CD4-positive, alpha-beta T cell treated with Interferon gamma for 1 hour (primary cell): Measurements from ENCODE around the gene PCBP2.
A peak's percentile ranks its signal among the peaks of the same experiment; 100 is the strongest.
"Not testable (repeated sequence)": the region's sequence is repeated elsewhere in the genome, so short reads cannot be mapped to it uniquely, and the experiment has no call there.

Experiments
- DNase-seq: peaks from one replicate; pipeline ENCODE4 v3.0.0-alpha.2; 2020

The PCBP2 gene

GRCh38 chr12:53451661-53452158 is at the start of gene PCBP2:
Gene PCBP2 (plus strand): TSS chr12:53452102. CDS start chr12:53454801, 2,699 bp downstream.
- peak; percentile 99 for DNase-seq

- not testable (repeated sequence) for DNase-seq
These were observed 49.6 kb upstream of the PCBP2 start for GRCh38 chr12:53402351-53402750.

- no peak for DNase-seq
These were observed 49.0 kb upstream of the PCBP2 start for GRCh38 chr12:53402871-53403270.

- no peak for DNase-seq
These were observed 41.0 kb upstream of the PCBP2 start for GRCh38 chr12:53410951-53411350.

- no peak for DNase-seq
These were observed 38.3 kb upstream of the PCBP2 start for GRCh38 chr12:53413485-53414204.

- no peak for DNase-seq
These were observed 37.0 kb upstream of the PCBP2 start for GRCh38 chr12:53414756-53415417.

- DNase-seq = not testable (repeated sequence)
These were observed 36.0 kb upstream of the PCBP2 start for GRCh38 chr12:53415752-53416389.

GRCh38 chr12:53417291-53417816 is 34.5 kb upstream of the PCBP2 start:
- not testable (repeated sequence) for DNase-seq

- DNase-seq = no peak
These were observed 33.7 kb upstream of the PCBP2 start for GRCh38 chr12:53418221-53418620.

- DNase-seq = no peak
These were observed 32.1 kb upstream of the PCBP2 start for GRCh38 chr12:53419756-53420155.

GRCh38 chr12:53422247-53422646 is 29.7 kb upstream of the PCBP2 start:
- DNase-seq = not testable (repeated sequence)

GRCh38 chr12:53423597-53423996 is 28.3 kb upstream of the PCBP2 start, which contains the start of gene AMHR2:
Gene AMHR2 (plus strand): TSS chr12:53423855. CDS start chr12:53423935, 80 bp downstream.
- no peak for DNase-seq

- DNase-seq = no peak
These were observed 27.0 kb upstream of the PCBP2 start for GRCh38 chr12:53424626-53425514.

- no peak for DNase-seq
These were observed 26.3 kb upstream of the PCBP2 start for GRCh38 chr12:53425515-53426150.

- no peak for DNase-seq
These were observed 23.9 kb upstream of the PCBP2 start for GRCh38 chr12:53427905-53428594.

- DNase-seq = no peak
These were observed 23.2 kb upstream of the PCBP2 start for GRCh38 chr12:53428741-53429140.

GRCh38 chr12:53430116-53430515 is 21.8 kb upstream of the PCBP2 start:
- DNase-seq = no peak

GRCh38 chr12:53431187-53431586 is 20.7 kb upstream of the PCBP2 start:
- no peak for DNase-seq

- not testable (repeated sequence) for DNase-seq
These were observed 16.6 kb upstream of the PCBP2 start for GRCh38 chr12:53435326-53435725.

GRCh38 chr12:53439582-53439981 is 12.3 kb upstream of the PCBP2 start:
- not testable (repeated sequence) for DNase-seq
